Fibroblast of skin of back (primary cell): Measurements from ENCODE around the gene HBA1. TPM values are rescaled to one million over a fixed set of nuclear protein-coding genes. Genes with fewer than 3 reads are reported as not detected.
A peak's percentile ranks its signal among the peaks of the same experiment; 100 is the strongest.
"Not testable (repeated sequence)": the region's sequence is repeated elsewhere in the genome, so short reads cannot be mapped to it uniquely, and the experiment has no call there.

Experiments used
- DNase-seq: peaks from one replicate; pipeline ENCODE4 v3.0.0-alpha.2; 2013
- polyA plus RNA-seq, 2 experiments: library from polyadenylated mRNA; unstranded; fragments of 120-200 nt; gene quantifications; one replicate each; pipeline ENCODE4 v1.2.1, GENCODE V29; 2013; ENCODE audit not compliant: insufficient read length in 2 of 2

Gene HBA1
- 8.6 TPM for polyA plus RNA-seq (2013, experiment 1 of 2; ENCODE audit: insufficient read length)
- 14.7 TPM for polyA plus RNA-seq (2013, experiment 2 of 2; ENCODE audit: insufficient read length)

GRCh38 chr16:176477-177382 is at the start of gene HBA1:
HBA1 (plus strand) TSS chr16:176680; CDS start chr16:176717, 37 bp downstream.
- not testable (repeated sequence) for DNase-seq

- DNase-seq, result no peak
Observed at GRCh38 chr16:129075-129474, 47.4 kb upstream of the HBA1 start.

- no peak for DNase-seq
Observed at GRCh38 chr16:130533-131173, 45.8 kb upstream of the HBA1 start.

- DNase-seq, result no peak
Observed at GRCh38 chr16:132120-132519, 44.4 kb upstream of the HBA1 start.

GRCh38 chr16:133716-134115 is 42.8 kb upstream of the HBA1 start:
- DNase-seq, result no peak

GRCh38 chr16:138049-138417 is 38.4 kb upstream of the HBA1 start:
- DNase-seq, result peak; percentile 13

- DNase-seq, result no peak
Observed at GRCh38 chr16:140175-140857, 36.2 kb upstream of the HBA1 start.

- DNase-seq, result no peak
Observed at GRCh38 chr16:142405-142967, 34.0 kb upstream of the HBA1 start.

- no peak for DNase-seq
Observed at GRCh38 chr16:143047-143446, 33.4 kb upstream of the HBA1 start.

GRCh38 chr16:143456-143855 is 33.0 kb upstream of the HBA1 start:
- no peak for DNase-seq

GRCh38 chr16:144797-145252 is 31.7 kb upstream of the HBA1 start:
- DNase-seq, result no peak

- DNase-seq, result no peak
Observed at GRCh38 chr16:146646-147045, 29.8 kb upstream of the HBA1 start.

- DNase-seq, result peak; percentile 77
Observed at GRCh38 chr16:149024-149660, 27.3 kb upstream of the HBA1 start.

GRCh38 chr16:152141-153128 is 24.0 kb upstream of the HBA1 start, which contains the start of gene HBZ:
HBZ (plus strand) TSS chr16:152644; CDS start chr16:152910, 266 bp downstream.
- no peak for DNase-seq

- not testable (repeated sequence) for DNase-seq
Observed at GRCh38 chr16:153129-153521, 23.4 kb upstream of the HBA1 start.

- DNase-seq, result not testable (repeated sequence)
Observed at GRCh38 chr16:153550-154216, 22.8 kb upstream of the HBA1 start.

- no peak for DNase-seq
Observed at GRCh38 chr16:154217-155030, 22.1 kb upstream of the HBA1 start.

GRCh38 chr16:155031-155398 is 21.5 kb upstream of the HBA1 start:
- no peak for DNase-seq

GRCh38 chr16:159136-159849 is 17.2 kb upstream of the HBA1 start:
- no peak for DNase-seq
